ENCODE data around the gene NOLC1.
"Not testable (repeated sequence)": the region's sequence is repeated elsewhere in the genome, so short reads cannot be mapped to it uniquely, and the experiment has no call there.

NOLC1 gene

DNA sequence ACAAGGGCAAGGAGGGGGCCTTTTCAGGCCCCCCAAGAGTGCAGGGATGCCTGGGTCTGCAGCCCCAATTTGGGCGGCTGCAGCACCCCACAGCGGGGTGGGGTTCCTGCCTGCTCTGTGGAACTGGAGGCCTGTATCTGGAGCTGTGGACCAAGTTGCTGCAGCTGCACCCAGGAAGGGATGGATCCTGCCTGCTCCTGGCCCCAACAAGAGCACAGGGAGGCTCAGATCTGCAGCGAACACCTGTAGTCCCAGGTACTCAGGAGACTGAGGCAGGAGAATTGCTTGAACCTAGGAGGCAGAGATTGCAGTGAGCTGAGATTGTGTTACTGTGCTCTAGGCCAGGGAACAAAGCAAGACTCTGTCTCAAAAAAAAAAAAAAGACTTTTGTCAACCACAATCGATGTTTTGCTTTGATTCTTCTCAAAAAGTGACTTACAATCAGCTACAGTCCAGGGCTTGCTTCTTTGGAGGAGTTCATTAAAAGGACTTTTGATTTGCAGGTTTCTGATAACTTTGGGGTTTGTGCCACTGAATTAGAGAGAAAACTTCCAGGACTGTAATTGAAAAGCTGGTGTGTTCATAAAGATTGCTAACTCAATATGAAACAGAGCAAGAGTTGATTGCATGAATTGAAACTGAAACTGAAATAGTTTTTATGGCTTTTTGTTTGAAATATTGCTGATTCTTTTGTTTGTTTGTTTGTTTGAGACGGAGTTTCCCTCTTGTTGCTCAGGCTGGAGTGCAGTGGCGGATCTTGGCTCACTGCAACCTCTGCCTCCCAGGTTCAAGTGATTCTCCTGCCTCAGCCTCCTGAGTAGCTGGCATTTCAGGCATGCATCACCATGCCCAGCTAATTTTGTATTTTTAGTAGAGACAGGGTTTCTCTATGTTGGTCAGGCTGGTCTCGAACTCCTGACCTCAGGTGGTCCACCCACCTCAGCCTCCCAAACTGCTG is 37.0 kb downstream of the NOLC1 start:
- H2BK120ac ChIP-seq (ENCODE audit: low read depth, low read length); H3K4me1 ChIP-seq (ENCODE audit: control insufficient read depth, insufficient read depth, low read depth, low read length); H3K23ac ChIP-seq (ENCODE audit: low read length in 2 of 2); H4K91ac ChIP-seq (ENCODE audit: low read length); H2BK15ac ChIP-seq (ENCODE audit: low read depth, poor library complexity, severe bottlenecking); H4K8ac ChIP-seq (ENCODE audit: low read length); H2BK5ac ChIP-seq (ENCODE audit: low read depth, low read length, poor library complexity, severe bottlenecking); H3K27me3 ChIP-seq (ENCODE audit: control insufficient read depth in 1 of 2, insufficient read depth in 1 of 2, low read length in 2 of 2); H3K4ac ChIP-seq (ENCODE audit: low read depth in 1 of 2, low read length in 2 of 2); H3K79me1 ChIP-seq (replicated peaks; ENCODE audit: low read length, poor library complexity, severe bottlenecking); H2AK5ac ChIP-seq (ENCODE audit: low read length, severe bottlenecking); H3K36me3 ChIP-seq (ENCODE audit: control insufficient read depth in 1 of 2, insufficient read depth in 2 of 2, low read depth in 1 of 2, low read length in 2 of 2); H2AFZ ChIP-seq (ENCODE audit: low read depth, low read length); H3K4me2 ChIP-seq (ENCODE audit: low read length, poor library complexity, severe bottlenecking); H3K14ac ChIP-seq (ENCODE audit: low read length in 2 of 2); H3K27ac ChIP-seq (ENCODE audit: low read length, poor library complexity, severe bottlenecking); H3K18ac ChIP-seq (ENCODE audit: low read depth in 1 of 2, low read length in 2 of 2); H2BK12ac ChIP-seq (ENCODE audit: low read length in 2 of 2): not testable (repeated sequence)
- peak; percentile 29 for DNase-seq
- Histone ChIP-seq H3K9ac (ENCODE audit: low read length) (peak overlapping the region; percentile 59), H3K4me3 (ENCODE audit: insufficient read depth in 1 of 2, low read depth in 1 of 2, low read length in 2 of 2) (peak overlapping the region in 1 of 2 experiments; percentile 38), H3K9me3 (ENCODE audit: control insufficient read depth, low read length) (peaks cover 20% of the 10 kb centered on the region)
- 76% methylated on average over 6 of the region's 7 CpGs for WGBS

DNA sequence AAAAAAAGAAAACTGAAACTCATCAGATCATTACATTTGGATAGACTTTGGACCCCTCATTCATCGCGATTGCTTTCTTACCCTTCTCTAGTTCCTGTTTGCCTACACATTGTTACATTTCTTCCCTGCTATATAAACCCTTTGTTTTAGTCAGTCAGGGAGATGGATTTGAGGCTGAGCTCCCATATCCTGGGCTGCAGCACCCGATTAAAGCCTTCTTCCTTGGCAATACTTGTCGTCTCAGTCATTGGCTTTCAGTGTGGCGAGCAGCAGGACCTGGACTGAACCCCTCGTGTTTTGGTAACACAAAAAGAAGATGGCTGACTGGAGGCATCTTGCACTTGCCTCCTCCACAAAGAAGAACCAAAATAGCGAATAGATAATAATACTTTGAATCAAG is 39.8 kb downstream of the NOLC1 start:
- Histone ChIP-seq H2AFZ (ENCODE audit: low read depth, low read length) (no peak overlapping the region), H3K79me1 (replicated peaks; ENCODE audit: low read length, poor library complexity, severe bottlenecking) (no peaks in the 10 kb centered on the region), H4K8ac (ENCODE audit: low read length) (no peak overlapping the region), H3K27me3 (ENCODE audit: control insufficient read depth in 1 of 2, insufficient read depth in 1 of 2, low read length in 2 of 2) (peaks cover 0 to 5% of the 10 kb centered on the region in 2 experiments), H2BK120ac (ENCODE audit: low read depth, low read length) (no peak overlapping the region), H2BK12ac (ENCODE audit: low read length in 2 of 2) (no peak overlapping the region), H3K4me3 (ENCODE audit: insufficient read depth in 1 of 2, low read depth in 1 of 2, low read length in 2 of 2) (no peak overlapping the region), H2BK15ac (ENCODE audit: low read depth, poor library complexity, severe bottlenecking) (no peak overlapping the region), H2BK5ac (ENCODE audit: low read depth, low read length, poor library complexity, severe bottlenecking) (no peak overlapping the region), H4K91ac (ENCODE audit: low read length) (no peak overlapping the region), H3K9me3 (ENCODE audit: control insufficient read depth, low read length) (peaks cover 16% of the 10 kb centered on the region), H2AK5ac (ENCODE audit: low read length, severe bottlenecking) (no peak overlapping the region), H3K9ac (ENCODE audit: low read length) (no peak overlapping the region), H3K36me3 (ENCODE audit: control insufficient read depth in 1 of 2, insufficient read depth in 2 of 2, low read depth in 1 of 2, low read length in 2 of 2) (no peaks in the 10 kb centered on the region), H3K4me1 (ENCODE audit: control insufficient read depth, insufficient read depth, low read depth, low read length) (no peaks in the 10 kb centered on the region), H3K4ac (ENCODE audit: low read depth in 1 of 2, low read length in 2 of 2) (no peak overlapping the region), H3K14ac (ENCODE audit: low read length in 2 of 2) (no peak overlapping the region), H3K4me2 (ENCODE audit: low read length, poor library complexity, severe bottlenecking) (no peak overlapping the region), H3K23ac (ENCODE audit: low read length in 2 of 2) (no peak overlapping the region), H3K18ac (ENCODE audit: low read depth in 1 of 2, low read length in 2 of 2) (no peak overlapping the region), H3K27ac (ENCODE audit: low read length, poor library complexity, severe bottlenecking) (no peak overlapping the region)
- WGBS, result 71% methylated on average over 7 of the region's 7 CpGs
- no peak for DNase-seq

GRCh38 chr10:102195296-102195870 is 43.2 kb downstream of the NOLC1 start:
- no peak overlapping the region for H3K4me3 ChIP-seq (ENCODE audit: insufficient read depth in 1 of 2, low read depth in 1 of 2, low read length in 2 of 2)
- WGBS, result 74% methylated on average over 6 of the region's 6 CpGs
- H2BK15ac ChIP-seq (ENCODE audit: low read depth, poor library complexity, severe bottlenecking), result no peak overlapping the region

GRCh38 chr10:102196893-102197292 is 44.7 kb downstream of the NOLC1 start:
- H2BK15ac ChIP-seq (ENCODE audit: low read depth, poor library complexity, severe bottlenecking), result no peak overlapping the region
- no peak overlapping the region for H2BK5ac ChIP-seq (ENCODE audit: low read depth, low read length, poor library complexity, severe bottlenecking)
- no peak overlapping the region for H3K23ac ChIP-seq (ENCODE audit: low read length in 2 of 2)
- WGBS, result 81% methylated on average over 2 of the region's 2 CpGs
- no peak overlapping the region for H3K14ac ChIP-seq (ENCODE audit: low read length in 2 of 2)
- no peaks in the 10 kb centered on the region for H3K79me1 ChIP-seq (replicated peaks; ENCODE audit: low read length, poor library complexity, severe bottlenecking)
- H4K91ac ChIP-seq (ENCODE audit: low read length), result no peak overlapping the region
- no peak for DNase-seq
- no peak overlapping the region for H3K9ac ChIP-seq (ENCODE audit: low read length)
- H3K36me3 ChIP-seq (ENCODE audit: control insufficient read depth in 1 of 2, insufficient read depth in 2 of 2, low read depth in 1 of 2, low read length in 2 of 2), result no peaks in the 10 kb centered on the region
- peaks cover 6 to 14% of the 10 kb centered on the region in 2 experiments for H3K27me3 ChIP-seq (ENCODE audit: control insufficient read depth in 1 of 2, insufficient read depth in 1 of 2, low read length in 2 of 2)
- H3K4me3 ChIP-seq (ENCODE audit: insufficient read depth in 1 of 2, low read depth in 1 of 2, low read length in 2 of 2), result no peak overlapping the region
- no peak overlapping the region for H2AK5ac ChIP-seq (ENCODE audit: low read length, severe bottlenecking)
- H2BK120ac ChIP-seq (ENCODE audit: low read depth, low read length), result no peak overlapping the region
- peaks cover 10% of the 10 kb centered on the region for H3K9me3 ChIP-seq (ENCODE audit: control insufficient read depth, low read length)
- no peak overlapping the region for H3K4me2 ChIP-seq (ENCODE audit: low read length, poor library complexity, severe bottlenecking)
- H3K4ac ChIP-seq (ENCODE audit: low read depth in 1 of 2, low read length in 2 of 2), result no peak overlapping the region
- H2BK12ac ChIP-seq (ENCODE audit: low read length in 2 of 2), result no peak overlapping the region
- no peaks in the 10 kb centered on the region for H3K4me1 ChIP-seq (ENCODE audit: control insufficient read depth, insufficient read depth, low read depth, low read length)
- H3K18ac ChIP-seq (ENCODE audit: low read depth in 1 of 2, low read length in 2 of 2), result no peak overlapping the region
- no peak overlapping the region for H4K8ac ChIP-seq (ENCODE audit: low read length)
- no peak overlapping the region for H3K27ac ChIP-seq (ENCODE audit: low read length, poor library complexity, severe bottlenecking)
- no peak overlapping the region for H2AFZ ChIP-seq (ENCODE audit: low read depth, low read length)

More at GRCh38 chr10:102195296-102195870, 43.2 kb downstream of the NOLC1 start:
- H2AFZ ChIP-seq (ENCODE audit: low read depth, low read length), result no peak overlapping the region
- H4K8ac ChIP-seq (ENCODE audit: low read length), result no peak overlapping the region
- no peak overlapping the region for H3K23ac ChIP-seq (ENCODE audit: low read length in 2 of 2)
- H3K14ac ChIP-seq (ENCODE audit: low read length in 2 of 2), result no peak overlapping the region
- no peak overlapping the region for H2BK120ac ChIP-seq (ENCODE audit: low read depth, low read length)
- H2AK5ac ChIP-seq (ENCODE audit: low read length, severe bottlenecking), result no peak overlapping the region
- H3K79me1 ChIP-seq (replicated peaks; ENCODE audit: low read length, poor library complexity, severe bottlenecking), result no peaks in the 10 kb centered on the region
- peaks cover 16% of the 10 kb centered on the region for H3K9me3 ChIP-seq (ENCODE audit: control insufficient read depth, low read length)
- H4K91ac ChIP-seq (ENCODE audit: low read length), result no peak overlapping the region
- no peak overlapping the region for H3K4ac ChIP-seq (ENCODE audit: low read depth in 1 of 2, low read length in 2 of 2)
- H3K36me3 ChIP-seq (ENCODE audit: control insufficient read depth in 1 of 2, insufficient read depth in 2 of 2, low read depth in 1 of 2, low read length in 2 of 2), result no peaks in the 10 kb centered on the region
- no peak for DNase-seq
- no peak overlapping the region for H3K27ac ChIP-seq (ENCODE audit: low read length, poor library complexity, severe bottlenecking)
- H2BK12ac ChIP-seq (ENCODE audit: low read length in 2 of 2), result no peak overlapping the region
- H3K9ac ChIP-seq (ENCODE audit: low read length), result no peak overlapping the region
- no peak overlapping the region for H3K18ac ChIP-seq (ENCODE audit: low read depth in 1 of 2, low read length in 2 of 2)
- H2BK5ac ChIP-seq (ENCODE audit: low read depth, low read length, poor library complexity, severe bottlenecking), result no peak overlapping the region
- peaks cover 6 to 11% of the 10 kb centered on the region in 2 experiments for H3K27me3 ChIP-seq (ENCODE audit: control insufficient read depth in 1 of 2, insufficient read depth in 1 of 2, low read length in 2 of 2)
- H3K4me1 ChIP-seq (ENCODE audit: control insufficient read depth, insufficient read depth, low read depth, low read length), result no peaks in the 10 kb centered on the region
- H3K4me2 ChIP-seq (ENCODE audit: low read length, poor library complexity, severe bottlenecking), result no peak overlapping the region
